ENCODE data around the gene SYPL1. TPM values are rescaled to one million over a fixed set of nuclear protein-coding genes. Genes with fewer than 3 reads are reported as not detected.

Gene SYPL1
- total RNA-seq, 6 donors from 2014 or later = 24.1 to 100.0 (median 71.7) TPM

DNA sequence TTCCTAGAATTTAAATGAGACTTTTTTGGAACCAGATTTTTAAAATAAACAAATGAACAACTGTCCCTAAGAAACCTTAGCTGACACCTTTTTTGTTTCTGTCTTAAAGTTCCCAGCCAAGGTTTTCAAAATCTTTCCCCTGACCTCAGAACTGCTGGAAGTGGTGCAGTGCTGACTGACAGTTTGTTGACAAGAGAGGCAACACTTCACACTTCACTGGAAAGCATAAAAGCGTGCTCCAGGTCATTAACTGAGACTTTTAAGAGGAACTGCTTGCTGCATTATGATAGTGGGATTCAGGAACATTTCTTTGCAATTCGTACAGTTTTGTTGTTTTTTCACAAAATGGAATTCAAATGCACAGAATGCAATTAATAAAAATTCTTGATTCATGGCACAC is 36.2 kb downstream of the SYPL1 start:
- 32 to 36% methylated on average over 2 of the region's 2 CpGs for WGBS, 2 donors
- DNase-seq (no peak), ATAC-seq (ENCODE audit: low FRiP score in 2 of 2) (no peak)
- Histone ChIP-seq H3K4me3 (no peak overlapping the region), H3K27ac (no peak overlapping the region), H3K9me3 (no peaks in the 10 kb centered on the region), H3K4me1 (peaks cover 23 to 29% (median 25%) of the 10 kb centered on the region in 4 donors), H3K36me3 (no peaks in the 10 kb centered on the region), H3K27me3 (no peaks in the 10 kb centered on the region)
- TF ChIP-seq POLR2A (IDR thresholded peaks at IDR 0.05) = no peak
- TF ChIP-seq POLR2AphosphoS5 (IDR thresholded peaks at IDR 0.05) = no peak

DNA sequence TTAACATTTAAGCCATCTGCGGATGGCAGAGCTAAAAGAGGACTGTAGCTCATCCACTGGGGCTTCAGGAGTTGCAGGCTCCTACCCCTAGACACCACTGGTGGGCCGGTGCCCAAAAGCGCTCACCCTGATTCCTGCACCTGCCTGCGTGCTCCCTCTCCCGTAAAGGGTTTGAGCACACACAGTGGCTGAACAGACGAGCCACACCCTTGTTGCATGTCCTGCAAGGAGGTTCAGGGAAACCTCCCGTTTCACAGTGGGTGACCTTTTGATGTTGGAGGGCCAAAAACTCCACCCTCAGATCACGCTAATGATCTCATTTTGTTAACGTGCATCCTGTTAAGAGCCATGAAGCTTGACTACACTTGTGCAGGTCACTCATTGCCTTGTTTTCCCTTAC is 37.9 kb downstream of the SYPL1 start:
- 81 to 83% methylated on average over 8 to 9 of the region's 9 CpGs for WGBS, 2 donors
- no peak for TF ChIP-seq POLR2A (IDR thresholded peaks at IDR 0.05)
- H3K9me3 ChIP-seq = no peaks in the 10 kb centered on the region
- H3K36me3 ChIP-seq = no peaks in the 10 kb centered on the region
- H3K4me1 ChIP-seq = peaks cover 29 to 39% (median 35%) of the 10 kb centered on the region in 4 donors
- ATAC-seq (ENCODE audit: low FRiP score in 2 of 2) (no peak), DNase-seq (no peak)
- no peak overlapping the region for H3K4me3 ChIP-seq
- H3K27me3 ChIP-seq = no peaks in the 10 kb centered on the region
- H3K27ac ChIP-seq = no peak overlapping the region

DNA sequence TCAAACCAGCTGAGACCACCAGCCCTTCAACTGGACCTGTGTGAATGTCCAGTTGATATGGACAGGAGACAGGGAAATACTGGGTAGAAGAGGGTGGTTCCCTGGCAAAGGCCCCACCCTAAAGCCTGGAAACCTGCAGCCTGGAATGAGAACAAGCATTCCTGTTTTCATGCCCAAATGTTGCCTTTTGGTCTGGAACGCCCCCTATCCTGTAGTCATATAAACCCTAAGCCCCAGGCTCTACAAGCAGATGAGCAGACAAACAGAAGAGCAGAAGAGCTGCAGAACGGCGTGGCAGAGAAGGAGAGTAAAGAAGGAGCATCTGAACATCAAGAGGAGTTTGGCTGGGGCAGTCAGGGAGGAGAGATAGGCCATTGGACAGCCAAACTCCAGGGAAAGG is 38.4 kb downstream of the SYPL1 start:
- 86 to 95% methylated on average over 3 of the region's 3 CpGs for WGBS, 2 donors
- TF ChIP-seq POLR2A (IDR thresholded peaks at IDR 0.05) = no peak
- TF ChIP-seq EP300 (IDR thresholded peaks at IDR 0.05) = no peak
- no peak for TF ChIP-seq POLR2AphosphoS5 (IDR thresholded peaks at IDR 0.05)
- TF ChIP-seq CTCF (IDR thresholded peaks at IDR 0.05) = no peak
- Histone ChIP-seq H3K4me3 (no peak overlapping the region), H3K9me3 (no peaks in the 10 kb centered on the region), H3K4me1 (peaks cover 29 to 39% (median 35%) of the 10 kb centered on the region in 4 donors), H3K27me3 (no peaks in the 10 kb centered on the region), H3K27ac (no peak overlapping the region), H3K36me3 (no peaks in the 10 kb centered on the region)
- no peak for DNase-seq
- ATAC-seq (ENCODE audit: low FRiP score in 2 of 2) = no peak

DNA sequence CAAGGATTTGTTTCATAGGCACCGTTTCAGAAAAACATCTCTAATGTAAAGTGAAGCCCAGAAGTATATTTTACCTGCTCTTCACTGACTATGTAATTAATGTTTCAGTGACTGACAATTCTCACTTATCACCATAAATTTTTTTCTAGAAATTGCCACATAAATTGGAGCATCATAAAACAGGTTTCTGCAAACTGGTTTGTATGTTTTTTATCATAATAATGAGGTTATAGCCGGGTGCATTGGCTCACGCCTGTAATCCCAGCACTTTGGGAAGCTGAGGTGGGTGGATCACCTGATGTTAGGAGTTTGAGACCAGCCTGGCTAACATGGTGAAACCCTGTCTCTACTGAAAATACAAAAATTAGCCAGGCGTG is 39.4 kb downstream of the SYPL1 start:
- Histone ChIP-seq H3K9me3 (no peaks in the 10 kb centered on the region), H3K4me3 (no peak overlapping the region), H3K36me3 (no peaks in the 10 kb centered on the region), H3K27ac (peak overlapping the region; percentile 76 to 86 (median 80)), H3K27me3 (no peaks in the 10 kb centered on the region), H3K4me1 (peaks cover 29 to 39% (median 35%) of the 10 kb centered on the region in 4 donors)
- TF ChIP-seq CTCF (IDR thresholded peaks at IDR 0.05) = no peak
- no peak for TF ChIP-seq POLR2A (IDR thresholded peaks at IDR 0.05)
- TF ChIP-seq EP300 (IDR thresholded peaks at IDR 0.05) = no peak
- no peak for TF ChIP-seq POLR2AphosphoS5 (IDR thresholded peaks at IDR 0.05)
- WGBS, 2 donors = 61 to 62% methylated on average over 4 of the region's 4 CpGs
- no peak for DNase-seq
- no peak for ATAC-seq (ENCODE audit: low FRiP score in 2 of 2)

- Histone ChIP-seq H3K36me3 (no peaks in the 10 kb centered on the region), H3K4me1 (peaks cover 29 to 39% (median 35%) of the 10 kb centered on the region in 4 donors), H3K27ac (peak overlapping the region; percentile 76 to 86 (median 80)), H3K9me3 (no peaks in the 10 kb centered on the region), H3K27me3 (no peaks in the 10 kb centered on the region), H3K4me3 (no peak overlapping the region)
- peak in 1 of 2 donors; percentile 49 for DNase-seq
- no peak for TF ChIP-seq POLR2A (IDR thresholded peaks at IDR 0.05)
- TF ChIP-seq CTCF (IDR thresholded peaks at IDR 0.05) = no peak
- no peak for TF ChIP-seq POLR2AphosphoS5 (IDR thresholded peaks at IDR 0.05)
- TF ChIP-seq EP300 (IDR thresholded peaks at IDR 0.05) = no peak
- WGBS, 2 donors = 12 to 19% methylated on average over 9 of the region's 9 CpGs
- peak in 1 of 2 donors; percentile 59 for ATAC-seq (ENCODE audit: low FRiP score in 2 of 2)
Observed at GRCh38 chr7:106071999-106072714, 40.0 kb downstream of the SYPL1 start.

Data from upper lobe of left lung (tissue), 6 donors.